ENCODE measurements around the gene UBE2H. TPM values are rescaled to one million over a fixed set of nuclear protein-coding genes. Genes with fewer than 3 reads are reported as not detected.

Gene UBE2H
- total and polyA plus RNA-seq, 10 of the 15 experiments (the other 5 are each of a cell fraction or from before 2014, with no cell fraction given), result 15.6 to 75.5 (median 32.8) TPM

DNA sequence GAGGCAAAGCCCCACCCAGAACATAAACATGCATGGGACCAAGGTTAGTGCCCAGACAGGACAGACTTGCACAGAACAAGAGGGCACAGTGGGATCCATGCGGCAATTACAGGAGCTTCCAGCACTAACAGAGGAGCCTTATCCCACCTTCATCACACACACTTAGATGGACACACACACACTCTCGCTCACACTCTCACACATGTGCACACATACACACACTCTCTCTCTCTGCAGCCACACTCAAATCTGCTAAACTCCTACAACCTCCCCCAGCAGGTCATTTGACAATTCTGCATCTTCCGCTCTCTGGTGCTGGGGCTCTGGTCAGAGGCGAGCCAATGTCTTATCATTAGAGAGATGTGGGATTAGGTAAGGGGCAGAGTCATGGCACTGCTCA is 120.5 kb downstream of the UBE2H start:
- H3K4me3 ChIP-seq, result no peak overlapping the region
- H4K20me1 ChIP-seq (ENCODE audit: control insufficient read depth, insufficient read depth), result no peaks in the 10 kb centered on the region
- H3K27ac ChIP-seq (ENCODE audit: control insufficient read depth, insufficient read depth), result no peak overlapping the region
- intact Hi-C loops (cut with micrococcal nuclease; ENCODE audit: unreplicated experiment) (no loop called here), in situ Hi-C loops (cut with MboI) (loop anchor here (5.0 kb wide), 1 partner anchor 180 kb away; no protein-coding TSS in a partner anchor)
- ChIA-PET SMC1A (ENCODE audit: uncharacterized antibody, unreplicated experiment) (interaction anchor here (4.9 kb wide), 1 partner anchor 180 kb away, joined by 53 read pairs; no protein-coding TSS in a partner anchor), POLR2A (no interaction called here), RAD21 (ENCODE audit: unreplicated experiment) (no interaction called here), CTCF (interaction anchor here (5.1 kb wide), 1 partner anchor 180 kb away, joined by 107 read pairs; no protein-coding TSS in a partner anchor)
- no peak for ATAC-seq
- 98% methylated on average over 4 of the region's 4 CpGs for WGBS (ENCODE audit: insufficient coverage, insufficient replicate concordance, low lambda C conversion rate, missing lambda C conversion rate)
- no peaks in the 10 kb centered on the region for H3K27me3 ChIP-seq (replicated peaks in 1 of 2; ENCODE audit: control insufficient read depth in 2 of 2, insufficient read depth in 2 of 2, low read length in 1 of 2)
- no TSS peak for BruUV-seq (replicated peaks)
- H3K9me3 ChIP-seq (replicated peaks; ENCODE audit: control insufficient read depth, insufficient read depth, low read length), result no peaks in the 10 kb centered on the region
- no peak for DNase-seq (ENCODE audit: low read depth, low spot score)
- H3K9ac ChIP-seq (ENCODE audit: control insufficient read depth, insufficient read depth, low read length), result no peak overlapping the region
- H3K79me2 ChIP-seq (ENCODE audit: control insufficient read depth, insufficient read depth, low read length), result no peaks in the 10 kb centered on the region
- H3K36me3 ChIP-seq (ENCODE audit: control insufficient read depth in 2 of 2, insufficient read depth in 2 of 2, low read length in 1 of 2), result peaks cover 1 to 8% of the 10 kb centered on the region in 2 experiments
- H3K4me2 ChIP-seq (ENCODE audit: control insufficient read depth, insufficient read depth), result no peak overlapping the region
- FAIRE-seq, result no peak
- no peak for TF ChIP-seq RELA (IDR thresholded peaks at IDR 0.05; ENCODE audit: borderline replicate concordance, partially characterized antibody)
- TF ChIP-seq POLR2A (IDR thresholded peaks at IDR 0.05; ENCODE audit: low read depth, low read length), result 0 out of 2 replicates have a peak, but pooled peaks have one; percentile 26
- no peak for TF ChIP-seq FOS (IDR thresholded peaks at IDR 0.05; ENCODE audit: borderline replicate concordance, extremely low read depth, insufficient read length)
- no peak for TF ChIP-seq BCL11A (IDR thresholded peaks at IDR 0.05; ENCODE audit: low read depth, low read length)
- TF ChIP-seq, protein P1, sequence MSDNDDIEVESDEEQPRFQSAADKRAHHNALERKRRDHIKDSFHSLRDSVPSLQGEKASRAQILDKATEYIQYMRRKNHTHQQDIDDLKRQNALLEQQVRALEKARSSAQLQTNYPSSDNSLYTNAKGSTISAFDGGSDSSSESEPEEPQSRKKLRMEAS (IDR thresholded peaks at IDR 0.05; ENCODE audit: low read depth, low read length), result no peak
- no peak for TF ChIP-seq ATF7 (IDR thresholded peaks at IDR 0.05; ENCODE audit: low read depth)
- no peak for TF ChIP-seq ZNF384 (IDR thresholded peaks at IDR 0.05; ENCODE audit: borderline replicate concordance, low read depth, low read length)
- no peak for TF ChIP-seq EP300 (IDR thresholded peaks at IDR 0.05; ENCODE audit: borderline replicate concordance in 1 of 2, control insufficient read depth in 1 of 2, low read depth in 2 of 2, low read length in 2 of 2)
- TF ChIP-seq STAT3 (IDR thresholded peaks at IDR 0.05; ENCODE audit: low read depth, low read length), result no peak
- TF ChIP-seq, protein P2, sequence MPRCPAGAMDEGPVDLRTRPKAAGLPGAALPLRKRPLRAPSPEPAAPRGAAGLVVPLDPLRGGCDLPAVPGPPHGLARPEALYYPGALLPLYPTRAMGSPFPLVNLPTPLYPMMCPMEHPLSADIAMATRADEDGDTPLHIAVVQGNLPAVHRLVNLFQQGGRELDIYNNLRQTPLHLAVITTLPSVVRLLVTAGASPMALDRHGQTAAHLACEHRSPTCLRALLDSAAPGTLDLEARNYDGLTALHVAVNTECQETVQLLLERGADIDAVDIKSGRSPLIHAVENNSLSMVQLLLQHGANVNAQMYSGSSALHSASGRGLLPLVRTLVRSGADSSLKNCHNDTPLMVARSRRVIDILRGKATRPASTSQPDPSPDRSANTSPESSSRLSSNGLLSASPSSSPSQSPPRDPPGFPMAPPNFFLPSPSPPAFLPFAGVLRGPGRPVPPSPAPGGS (IDR thresholded peaks at IDR 0.05; ENCODE audit: borderline replicate concordance, insufficient read depth, low read depth, low read length, poor library complexity, severe bottlenecking), result peak; percentile 32
- no peak for TF ChIP-seq ZNF274 (IDR thresholded peaks at IDR 0.05; ENCODE audit: insufficient read depth, insufficient read length)
- TF ChIP-seq DPF2 (IDR thresholded peaks at IDR 0.05), result no peak
- TF ChIP-seq, protein P3, sequence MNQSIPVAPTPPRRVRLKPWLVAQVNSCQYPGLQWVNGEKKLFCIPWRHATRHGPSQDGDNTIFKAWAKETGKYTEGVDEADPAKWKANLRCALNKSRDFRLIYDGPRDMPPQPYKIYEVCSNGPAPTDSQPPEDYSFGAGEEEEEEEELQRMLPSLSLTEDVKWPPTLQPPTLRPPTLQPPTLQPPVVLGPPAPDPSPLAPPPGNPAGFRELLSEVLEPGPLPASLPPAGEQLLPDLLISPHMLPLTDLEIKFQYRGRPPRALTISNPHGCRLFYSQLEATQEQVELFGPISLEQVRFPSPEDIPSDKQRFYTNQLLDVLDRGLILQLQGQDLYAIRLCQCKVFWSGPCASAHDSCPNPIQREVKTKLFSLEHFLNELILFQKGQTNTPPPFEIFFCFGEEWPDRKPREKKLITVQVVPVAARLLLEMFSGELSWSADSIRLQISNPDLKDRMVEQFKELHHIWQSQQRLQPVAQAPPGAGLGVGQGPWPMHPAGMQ (IDR thresholded peaks at IDR 0.05; ENCODE audit: borderline replicate concordance), result no peak
- TF ChIP-seq BHLHE40 (IDR thresholded peaks at IDR 0.05; ENCODE audit: borderline replicate concordance in 1 of 2, low read depth in 2 of 2, low read length in 1 of 2), result no peak
- no peak overlapping the region for H2AFZ ChIP-seq (ENCODE audit: control insufficient read depth, low read depth, low read length)
- H3K4me1 ChIP-seq (ENCODE audit: control insufficient read depth, insufficient read depth, low read length), result no peaks in the 10 kb centered on the region

Measured in GM12878 (cell line).